Psoas muscle (tissue), 8 donors: ENCODE measurements around the gene NIFK. TPM values are rescaled to one million over a fixed set of nuclear protein-coding genes. Genes with fewer than 3 reads are reported as not detected.

Experiments used
- ATAC-seq, 4 donors: fragments of 200-7000 bp; cut with Tn5 transposase; one replicate each; pipeline ENCODE4 v1.9.1; 2020; ENCODE audit warnings: moderate library complexity in 3 of 4, mild to moderate bottlenecking in 2 of 4
- DNase-seq, 2 donors: peaks; one replicate each; pipeline ENCODE4 v3.0.0-alpha.2; 2020
- H3K27ac ChIP-seq: fragments of 200-600 bp; one replicate; pipeline ENCODE4 v1.8.0; 2022
- H3K27me3 ChIP-seq, 3 donors: fragments of 200-600 bp in 1 of 3; one replicate each; pipeline versions ENCODE4 v1.6.1 to v1.8.0; 2013 to 2022; ENCODE audit warnings: low read length in 2 of 3, mild to moderate bottlenecking in 2 of 3, moderate library complexity in 1 of 3; ENCODE audit not compliant: insufficient read depth in 3 of 3
- H3K36me3 ChIP-seq, 2 donors: fragments of 200-600 bp in 1 of 2; one replicate each; pipeline versions ENCODE4 v1.6.1 to v1.8.0; 2013 to 2022; ENCODE audit warnings: low read depth in 1 of 2, mild to moderate bottlenecking in 1 of 2, moderate library complexity in 1 of 2; ENCODE audit not compliant: insufficient read depth in 1 of 2
- H3K4me1 ChIP-seq: fragments of 200-600 bp; one replicate; pipeline ENCODE4 v1.8.0; 2022
- H3K4me3 ChIP-seq: fragments of 200-600 bp; one replicate; pipeline ENCODE4 v1.8.0; 2022; ENCODE audit warnings: mild to moderate bottlenecking
- H3K9me3 ChIP-seq: fragments of 200-600 bp; one replicate; pipeline ENCODE4 v1.8.0; 2022
- WGBS, 3 donors: extraction: QIAGEN DNeasy Blood & Tissue Kit; methylation state at CpG; one replicate each; pipeline versions ENCODE4 v1.1.6 to v1.1.7; 2013; 5-methylcytosine and 5-hydroxymethylcytosine counted together
- intact Hi-C, 2 donors: fragments of 100-400 bp; cut with DNase I; formaldehyde crosslinking; loops; one replicate each; pipeline versions ENCODE4 v1.11.0 to v1.14.2; 2022
- polyA plus RNA-seq, 3 donors: library from polyadenylated mRNA; stranded (reverse); fragments of 200-250 nt; gene quantifications; one replicate each; pipeline ENCODE4 v1.2.3, GENCODE V29; 2013
- total RNA-seq, 4 donors: library from RNA; stranded (reverse); fragmentation: NEBNext Ultra II Directional in 2 of 4; extraction: Animal tissue kit (Norgen Biotek cat#: 25700) in 2 of 4; gene quantifications; one replicate each; pipeline versions ENCODE4 v1.2.1 to v1.2.4, GENCODE V29; 2021 to 2023
- TF ChIP-seq, protein P1 (sequence below): fragments of 200-600 bp; IDR thresholded peaks from one replicate; pipeline ENCODE4 v1.8.0; 2022; ENCODE audit warnings: antibody characterized with exemption
- donor health status: healthy with polysubstance abuse.
- donor health status: DM: no; HTN: no; CAD: no; lungs with moderate emphysema.
- donor health status: Bipolar disorder and iron deficiency.
- donor health status: healthy.
- donor health status: DM: yes; HTN: yes; CAD: no.
- donor health status: DM: no; HTN: no; CAD: no.
- donor health status: DM: no; HTN: no; CAD: no.
- donor health status: DM: yes; HTN: yes; CAD: no.

The NIFK gene
- total and polyA plus RNA-seq, 7 donors, result 46.5 to 116 (median 49.2) TPM

DNA sequence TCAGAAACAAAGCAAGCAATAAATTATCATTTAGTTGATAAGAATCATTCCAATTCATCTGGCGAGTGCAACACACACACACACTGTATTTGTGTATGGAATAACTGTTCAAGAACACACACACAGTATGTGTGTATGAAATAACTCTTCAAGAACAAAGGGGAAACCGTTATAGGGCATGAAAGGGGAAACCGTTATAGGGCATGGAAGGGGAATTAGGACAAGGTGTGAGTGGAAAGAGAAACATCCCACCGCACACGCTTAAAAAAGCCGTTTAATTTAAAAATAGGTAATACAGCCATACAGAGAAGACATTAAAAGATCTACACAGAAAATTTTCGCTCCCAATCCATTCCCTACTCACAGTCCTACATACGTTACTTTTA is 18.2 kb upstream of the NIFK start:
- peaks cover 0 to 23% of the 10 kb centered on the region in 2 donors for H3K36me3 ChIP-seq
- no peaks in the 10 kb centered on the region for H3K9me3 ChIP-seq
- ATAC-seq, result peak in 1 of 4 donors; percentile 14
- peak overlapping the region; percentile 78 for H3K4me3 ChIP-seq
- intact Hi-C loops, result no loop called here
- peak overlapping the region; percentile 76 for H3K27ac ChIP-seq
- no peak for DNase-seq
- WGBS, 3 donors, result 1 to 2% (median 2%) methylated on average over 8 of the region's 8 CpGs
- no peaks in the 10 kb centered on the region for H3K27me3 ChIP-seq
- TF ChIP-seq, protein P1, sequence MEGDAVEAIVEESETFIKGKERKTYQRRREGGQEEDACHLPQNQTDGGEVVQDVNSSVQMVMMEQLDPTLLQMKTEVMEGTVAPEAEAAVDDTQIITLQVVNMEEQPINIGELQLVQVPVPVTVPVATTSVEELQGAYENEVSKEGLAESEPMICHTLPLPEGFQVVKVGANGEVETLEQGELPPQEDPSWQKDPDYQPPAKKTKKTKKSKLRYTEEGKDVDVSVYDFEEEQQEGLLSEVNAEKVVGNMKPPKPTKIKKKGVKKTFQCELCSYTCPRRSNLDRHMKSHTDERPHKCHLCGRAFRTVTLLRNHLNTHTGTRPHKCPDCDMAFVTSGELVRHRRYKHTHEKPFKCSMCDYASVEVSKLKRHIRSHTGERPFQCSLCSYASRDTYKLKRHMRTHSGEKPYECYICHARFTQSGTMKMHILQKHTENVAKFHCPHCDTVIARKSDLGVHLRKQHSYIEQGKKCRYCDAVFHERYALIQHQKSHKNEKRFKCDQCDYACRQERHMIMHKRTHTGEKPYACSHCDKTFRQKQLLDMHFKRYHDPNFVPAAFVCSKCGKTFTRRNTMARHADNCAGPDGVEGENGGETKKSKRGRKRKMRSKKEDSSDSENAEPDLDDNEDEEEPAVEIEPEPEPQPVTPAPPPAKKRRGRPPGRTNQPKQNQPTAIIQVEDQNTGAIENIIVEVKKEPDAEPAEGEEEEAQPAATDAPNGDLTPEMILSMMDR, result no peak
- peaks cover 19% of the 10 kb centered on the region for H3K4me1 ChIP-seq

DNA sequence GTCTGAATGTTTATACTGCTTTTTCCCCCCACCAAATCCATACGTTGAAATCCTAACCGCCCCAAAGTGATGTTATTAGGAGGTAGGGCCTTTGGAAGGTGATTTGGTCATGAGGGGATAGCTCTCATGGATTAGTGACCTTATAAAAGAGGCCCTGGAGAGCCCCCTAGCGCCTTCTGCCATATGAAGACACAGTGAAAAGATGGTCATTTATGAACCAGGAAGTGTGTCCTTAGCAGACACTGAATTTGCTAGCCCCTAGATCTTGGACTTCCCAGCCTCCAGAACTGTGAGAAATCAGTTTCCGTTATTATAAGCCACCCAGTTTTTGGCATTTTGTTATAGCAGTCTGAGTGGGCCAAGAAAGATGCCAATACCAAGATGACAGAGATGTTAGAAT is 11.5 kb upstream of the NIFK start:
- DNase-seq, result no peak
- peak in 3 of 4 donors; percentile 52 to 57 (median 55) for ATAC-seq
- intact Hi-C loops, result no loop called here
- no peak overlapping the region for H3K4me3 ChIP-seq
- no peaks in the 10 kb centered on the region for H3K27me3 ChIP-seq
- no peaks in the 10 kb centered on the region for H3K36me3 ChIP-seq
- H3K27ac ChIP-seq, result no peak overlapping the region
- no peaks in the 10 kb centered on the region for H3K9me3 ChIP-seq
- TF ChIP-seq, protein P1, result no peak
- H3K4me1 ChIP-seq, result no peaks in the 10 kb centered on the region
- WGBS, 3 donors, result 49 to 58% (median 54%) methylated on average over 4 of the region's 4 CpGs

DNA sequence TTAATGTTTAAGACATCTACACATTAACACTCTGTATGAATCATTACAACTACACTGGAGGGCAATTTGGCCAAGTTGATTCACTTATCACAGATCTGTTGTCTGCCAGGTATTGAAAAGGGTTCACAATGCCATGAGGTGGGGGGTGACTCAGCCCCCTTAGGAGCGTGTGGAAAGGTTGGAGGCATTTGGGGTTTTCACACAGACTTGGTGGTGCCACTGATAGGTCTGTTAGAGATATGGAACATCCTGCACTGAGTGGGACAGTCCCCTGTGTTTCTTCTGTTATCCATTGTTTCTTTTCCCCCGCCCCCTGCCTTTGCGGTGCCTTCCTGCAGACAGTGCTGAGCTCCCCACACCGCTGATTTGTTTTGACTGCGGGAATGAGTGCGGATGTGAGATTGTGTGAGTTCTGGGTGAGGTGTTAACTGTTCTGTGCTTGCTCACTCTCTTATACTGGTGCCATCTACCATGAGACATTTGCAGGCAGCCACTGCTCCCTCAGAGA is 9.4 kb upstream of the NIFK start:
- WGBS, 3 donors, result 74 to 79% (median 75%) methylated on average over 6 of the region's 6 CpGs
- Histone ChIP-seq H3K27me3 (no peaks in the 10 kb centered on the region), H3K4me3 (no peak overlapping the region), H3K4me1 (no peaks in the 10 kb centered on the region), H3K27ac (no peak overlapping the region), H3K36me3 (no peaks in the 10 kb centered on the region), H3K9me3 (no peaks in the 10 kb centered on the region)
- ATAC-seq, result no peak
- no peak for DNase-seq
- TF ChIP-seq, protein P1, result no peak
- intact Hi-C loops, result no loop called here

DNA sequence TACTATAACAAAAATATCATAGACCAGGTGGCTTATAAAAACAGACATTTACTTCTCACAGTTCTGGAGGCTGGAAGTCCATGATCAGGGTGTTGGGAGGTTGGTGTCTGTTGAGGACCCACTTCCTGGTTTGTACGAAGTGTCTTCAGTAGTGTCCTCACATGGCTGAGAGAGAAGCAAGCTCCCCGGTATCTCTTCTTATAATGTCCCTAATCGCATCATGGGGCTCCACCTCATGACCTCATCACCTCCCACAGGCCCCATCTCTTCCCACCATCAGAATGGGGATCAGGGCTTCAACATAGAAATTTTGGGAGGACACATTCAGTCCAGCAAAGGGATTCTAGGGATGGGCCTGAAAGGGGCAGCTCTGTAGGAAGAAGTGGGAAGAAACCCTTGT is 4.8 kb upstream of the NIFK start:
- ATAC-seq, result no peak
- no peaks in the 10 kb centered on the region for H3K27me3 ChIP-seq
- TF ChIP-seq, protein P1, result no peak
- no peaks in the 10 kb centered on the region for H3K9me3 ChIP-seq
- intact Hi-C loops, result no loop called here
- DNase-seq, result no peak
- no peak overlapping the region for H3K27ac ChIP-seq
- H3K4me1 ChIP-seq, result no peaks in the 10 kb centered on the region
- no peaks in the 10 kb centered on the region for H3K36me3 ChIP-seq
- 80 to 84% (median 84%) methylated on average over 3 of the region's 3 CpGs for WGBS, 3 donors
- H3K4me3 ChIP-seq, result no peak overlapping the region

DNA sequence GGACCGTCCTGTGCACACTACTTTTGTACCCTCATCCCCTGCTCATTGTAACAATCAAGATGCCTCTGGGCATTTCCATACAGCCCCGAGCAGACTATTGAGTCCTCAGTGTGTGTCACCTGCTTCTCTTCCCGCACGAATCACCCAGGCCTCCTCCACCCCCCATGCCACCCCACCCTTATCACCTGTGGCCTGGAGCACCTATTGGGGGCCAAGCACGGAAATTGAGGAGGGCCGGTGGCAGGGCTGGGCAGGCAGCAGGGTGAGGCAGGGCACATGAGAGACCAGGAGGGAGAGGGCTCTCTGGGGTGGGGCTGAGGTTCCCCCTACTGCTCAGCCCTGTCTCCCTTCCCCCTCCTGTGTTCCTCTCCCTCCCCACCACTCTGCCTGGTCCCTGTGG is 4.3 kb upstream of the NIFK start:
- Histone ChIP-seq H3K36me3 (no peaks in the 10 kb centered on the region), H3K4me3 (no peak overlapping the region), H3K27ac (no peak overlapping the region), H3K4me1 (no peaks in the 10 kb centered on the region), H3K9me3 (no peaks in the 10 kb centered on the region), H3K27me3 (no peaks in the 10 kb centered on the region)
- 79 to 84% (median 79%) methylated on average over 6 of the region's 6 CpGs for WGBS, 3 donors
- TF ChIP-seq, protein P1, result no peak
- no peak for ATAC-seq
- no peak for DNase-seq
- intact Hi-C loops, result no loop called here
